NCI-H2029 (cell line): ENCODE measurements around the gene GRID1.
"Not testable (repeated sequence)": the region's sequence is repeated elsewhere in the genome, so short reads cannot be mapped to it uniquely, and the experiment has no call there.

Experiments
- DNase-seq: peaks from one replicate; lab custom pipeline; 2025; lab: John Stamatoyannopoulos, UW

Gene GRID1

GRCh38 chr10:86253091-86254072, 113.2 kb downstream of the GRID1 start:
- peak; percentile 44 for DNase-seq

- DNase-seq = no peak
Observed at GRCh38 chr10:86252556-86252955, 114.0 kb downstream of the GRID1 start.

GRCh38 chr10:86252079-86252478, 114.5 kb downstream of the GRID1 start:
- DNase-seq = no peak

GRCh38 chr10:86251426-86251825, 115.2 kb downstream of the GRID1 start:
- no peak for DNase-seq

GRCh38 chr10:86250399-86250798, 116.2 kb downstream of the GRID1 start:
- no peak for DNase-seq

- DNase-seq = no peak
Observed at GRCh38 chr10:86249794-86250193, 116.8 kb downstream of the GRID1 start.

GRCh38 chr10:86248062-86248461, 118.5 kb downstream of the GRID1 start:
- DNase-seq = no peak

- no peak for DNase-seq
Observed at GRCh38 chr10:86247588-86247987, 119.0 kb downstream of the GRID1 start.

- no peak for DNase-seq
Observed at GRCh38 chr10:86247073-86247472, 119.5 kb downstream of the GRID1 start.

GRCh38 chr10:86246279-86246940, 120.2 kb downstream of the GRID1 start:
- no peak for DNase-seq

GRCh38 chr10:86245015-86245394, 121.6 kb downstream of the GRID1 start:
- DNase-seq = no peak

- DNase-seq = no peak
Observed at GRCh38 chr10:86244297-86245014, 122.1 kb downstream of the GRID1 start.

- DNase-seq = no peak
Observed at GRCh38 chr10:86243651-86244155, 122.9 kb downstream of the GRID1 start.

GRCh38 chr10:86242761-86243160, 123.8 kb downstream of the GRID1 start:
- no peak for DNase-seq

GRCh38 chr10:86238089-86238488, 128.5 kb downstream of the GRID1 start:
- DNase-seq = not testable (repeated sequence)

- DNase-seq = no peak
Observed at GRCh38 chr10:86234541-86235270, 131.9 kb downstream of the GRID1 start.

GRCh38 chr10:86234107-86234506, 132.5 kb downstream of the GRID1 start:
- DNase-seq = no peak

- DNase-seq = no peak
Observed at GRCh38 chr10:86233131-86233530, 133.5 kb downstream of the GRID1 start.

- no peak for DNase-seq
Observed at GRCh38 chr10:86232644-86233043, 134.0 kb downstream of the GRID1 start.

- no peak for DNase-seq
Observed at GRCh38 chr10:86231796-86232560, 134.6 kb downstream of the GRID1 start.
